ENCODE results near the gene CCDC32.

DNA sequence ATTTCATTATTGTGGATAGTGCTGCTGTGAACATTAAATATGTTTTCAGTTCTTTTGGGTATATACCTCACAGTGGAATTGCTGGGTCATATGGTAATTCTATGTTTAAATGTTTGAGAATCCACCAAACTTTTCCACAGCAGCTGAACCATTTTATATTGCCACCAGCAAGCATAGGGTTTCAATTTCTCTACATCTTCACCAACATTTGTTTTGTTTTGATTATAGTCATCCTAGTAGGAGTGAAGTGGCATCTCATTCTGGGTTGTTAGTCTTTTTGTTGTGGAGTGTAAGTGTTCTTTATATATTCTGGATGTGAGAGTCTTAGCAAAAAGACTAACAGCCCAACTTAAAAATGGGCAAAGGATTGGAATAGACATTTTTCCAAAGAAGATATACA lies 10.3 kb upstream of the CCDC32 start:
- TF ChIP-seq CTCF (IDR thresholded peaks at IDR 0.05; ENCODE audit: low read length) (no peak), EZH2phosphoT487 (IDR thresholded peaks at IDR 0.05; ENCODE audit: low read length) (no peak), EZH2 (optimal IDR thresholded peaks at IDR 0.05; ENCODE audit: low read depth, low read length) (no peak)

All from MM.1S (cell line).